Lower leg skin (tissue), 3 donors: Measurements from ENCODE around the gene TNFAIP2.

Source experiments
- CTCF ChIP-seq, 3 donors: fragments of 450-650 bp; IDR thresholded peaks; one replicate each; pipeline ENCODE4 v1.5.1; 2016; ENCODE audit warnings: antibody characterized with exemption in 3 of 3, mild to moderate bottlenecking in 3 of 3, moderate library complexity in 2 of 3
- POLR2A ChIP-seq, 2 donors: fragments of 450-650 bp; IDR thresholded peaks; one replicate each; pipeline ENCODE4 v1.6.1; 2016 to 2017; ENCODE audit warnings: antibody characterized with exemption in 2 of 2, mild to moderate bottlenecking in 1 of 2, moderate library complexity in 1 of 2

- TF ChIP-seq CTCF (IDR thresholded peaks at IDR 0.05) (no peak), POLR2A (IDR thresholded peaks at IDR 0.05) (no peak)
Measured at GRCh38 chr14:103122585-103122946, 695 bp upstream of the TNFAIP2 start.
